OCI-LY1 (cell line): ENCODE measurements around the gene BICD1.

Experiments
- EZH2 ChIP-seq: fragments of 200-600 bp; sonication (generic), shearing (Covaris generic); IDR thresholded peaks from 2 replicates; pipeline ENCODE4 v1.8.0; 2017; ENCODE audit warnings: borderline replicate concordance, mixed run types, mild to moderate bottlenecking, antibody characterized with exemption, low read length, moderate library complexity, mixed read lengths
- TF ChIP-seq, protein P1 (sequence below): fragments of 200-600 bp; sonication (generic), shearing (Covaris generic); IDR thresholded peaks from 2 replicates; pipeline ENCODE4 v1.5.1; 2017; ENCODE audit warnings: mild to moderate bottlenecking, antibody characterized with exemption, low read length, moderate library complexity, mixed read lengths

DNA sequence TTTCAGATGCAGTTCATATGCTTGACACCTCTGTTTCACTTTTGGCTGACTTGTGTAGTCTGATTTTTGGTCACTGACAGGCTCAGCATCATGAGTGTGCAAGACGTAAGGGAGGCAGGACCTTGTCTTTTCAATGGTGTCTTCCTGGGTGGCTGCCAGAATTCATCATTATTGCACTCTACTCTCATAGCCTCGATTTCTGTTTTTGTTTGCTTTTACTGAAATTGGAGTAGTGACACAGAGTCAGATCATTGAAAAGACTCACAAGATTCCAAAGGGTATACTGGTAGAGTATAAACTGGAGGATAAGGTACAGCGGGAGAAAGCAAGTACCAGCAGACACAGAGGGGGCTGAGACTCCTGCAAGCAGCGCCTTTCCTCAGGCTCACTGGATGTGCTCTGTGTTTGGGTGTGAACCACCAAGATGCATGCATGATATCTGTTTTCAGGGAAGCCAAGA lies 166.4 kb downstream of the BICD1 start:
- TF ChIP-seq, protein P1, sequence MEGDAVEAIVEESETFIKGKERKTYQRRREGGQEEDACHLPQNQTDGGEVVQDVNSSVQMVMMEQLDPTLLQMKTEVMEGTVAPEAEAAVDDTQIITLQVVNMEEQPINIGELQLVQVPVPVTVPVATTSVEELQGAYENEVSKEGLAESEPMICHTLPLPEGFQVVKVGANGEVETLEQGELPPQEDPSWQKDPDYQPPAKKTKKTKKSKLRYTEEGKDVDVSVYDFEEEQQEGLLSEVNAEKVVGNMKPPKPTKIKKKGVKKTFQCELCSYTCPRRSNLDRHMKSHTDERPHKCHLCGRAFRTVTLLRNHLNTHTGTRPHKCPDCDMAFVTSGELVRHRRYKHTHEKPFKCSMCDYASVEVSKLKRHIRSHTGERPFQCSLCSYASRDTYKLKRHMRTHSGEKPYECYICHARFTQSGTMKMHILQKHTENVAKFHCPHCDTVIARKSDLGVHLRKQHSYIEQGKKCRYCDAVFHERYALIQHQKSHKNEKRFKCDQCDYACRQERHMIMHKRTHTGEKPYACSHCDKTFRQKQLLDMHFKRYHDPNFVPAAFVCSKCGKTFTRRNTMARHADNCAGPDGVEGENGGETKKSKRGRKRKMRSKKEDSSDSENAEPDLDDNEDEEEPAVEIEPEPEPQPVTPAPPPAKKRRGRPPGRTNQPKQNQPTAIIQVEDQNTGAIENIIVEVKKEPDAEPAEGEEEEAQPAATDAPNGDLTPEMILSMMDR, result no peak
- TF ChIP-seq EZH2, result no peak
